ENCODE data around the gene VPS9D1.

Gene VPS9D1

DNA sequence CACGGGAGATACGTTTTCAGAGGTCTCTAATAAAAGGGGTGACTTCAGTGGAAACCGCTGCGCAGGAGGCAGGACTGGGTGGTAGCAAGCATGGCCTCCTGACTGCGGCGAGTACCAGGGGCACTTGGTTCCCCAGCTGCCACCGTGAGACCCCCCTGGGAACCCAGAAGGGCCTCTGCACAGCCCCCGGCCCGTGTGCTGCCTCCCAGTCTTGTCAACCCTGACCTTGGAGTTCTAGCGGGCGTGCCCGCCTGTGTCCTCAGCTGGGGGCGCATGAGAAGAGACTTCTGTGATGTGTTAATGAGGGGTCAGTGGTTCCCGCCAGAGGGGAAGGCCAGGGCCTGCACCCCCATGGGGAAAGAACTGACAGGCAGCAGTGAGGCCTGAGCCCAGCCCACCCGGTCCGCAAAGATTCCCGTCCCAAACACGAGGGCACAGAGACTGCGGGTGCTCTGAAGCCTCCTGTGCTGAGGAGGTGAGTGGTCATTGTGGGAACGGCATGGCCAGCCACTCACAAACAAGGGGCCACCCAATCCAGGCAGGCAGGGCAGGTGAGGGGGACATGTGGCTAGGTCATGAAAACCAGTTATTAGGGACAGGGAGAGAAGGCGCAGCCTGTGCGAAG lies 10.0 kb upstream of the VPS9D1 start:
- Histone ChIP-seq H3K4me1 (ENCODE audit: low read length) (no peaks in the 10 kb centered on the region), H2AFZ (ENCODE audit: low read depth, low read length) (no peak overlapping the region), H3K79me2 (ENCODE audit: low read length) (no peaks in the 10 kb centered on the region), H3K4me3 (ENCODE audit: low read length) (no peak overlapping the region), H3K36me3 (replicated peaks; ENCODE audit: low read depth, low read length) (peaks cover 44% of the 10 kb centered on the region), H3K9ac (ENCODE audit: low read length) (no peak overlapping the region), H3K9me3 (ENCODE audit: insufficient read depth, low read length) (no peaks in the 10 kb centered on the region), H3K4me2 (ENCODE audit: low read length) (no peak overlapping the region), H4K20me1 (ENCODE audit: insufficient read depth, low read length) (no peaks in the 10 kb centered on the region; the same call in 1 of the 2 replicates), H3K27ac (ENCODE audit: low read length) (no peak overlapping the region), H3K27me3 (ENCODE audit: low read depth, low read length) (no peaks in the 10 kb centered on the region)
- TF ChIP-seq, protein P1, sequence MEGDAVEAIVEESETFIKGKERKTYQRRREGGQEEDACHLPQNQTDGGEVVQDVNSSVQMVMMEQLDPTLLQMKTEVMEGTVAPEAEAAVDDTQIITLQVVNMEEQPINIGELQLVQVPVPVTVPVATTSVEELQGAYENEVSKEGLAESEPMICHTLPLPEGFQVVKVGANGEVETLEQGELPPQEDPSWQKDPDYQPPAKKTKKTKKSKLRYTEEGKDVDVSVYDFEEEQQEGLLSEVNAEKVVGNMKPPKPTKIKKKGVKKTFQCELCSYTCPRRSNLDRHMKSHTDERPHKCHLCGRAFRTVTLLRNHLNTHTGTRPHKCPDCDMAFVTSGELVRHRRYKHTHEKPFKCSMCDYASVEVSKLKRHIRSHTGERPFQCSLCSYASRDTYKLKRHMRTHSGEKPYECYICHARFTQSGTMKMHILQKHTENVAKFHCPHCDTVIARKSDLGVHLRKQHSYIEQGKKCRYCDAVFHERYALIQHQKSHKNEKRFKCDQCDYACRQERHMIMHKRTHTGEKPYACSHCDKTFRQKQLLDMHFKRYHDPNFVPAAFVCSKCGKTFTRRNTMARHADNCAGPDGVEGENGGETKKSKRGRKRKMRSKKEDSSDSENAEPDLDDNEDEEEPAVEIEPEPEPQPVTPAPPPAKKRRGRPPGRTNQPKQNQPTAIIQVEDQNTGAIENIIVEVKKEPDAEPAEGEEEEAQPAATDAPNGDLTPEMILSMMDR (IDR thresholded peaks at IDR 0.05; ENCODE audit: low read depth, low read length), result no peak
- TF ChIP-seq EZH2phosphoT487 (IDR thresholded peaks at IDR 0.05; ENCODE audit: low read depth), result no peak

DNA sequence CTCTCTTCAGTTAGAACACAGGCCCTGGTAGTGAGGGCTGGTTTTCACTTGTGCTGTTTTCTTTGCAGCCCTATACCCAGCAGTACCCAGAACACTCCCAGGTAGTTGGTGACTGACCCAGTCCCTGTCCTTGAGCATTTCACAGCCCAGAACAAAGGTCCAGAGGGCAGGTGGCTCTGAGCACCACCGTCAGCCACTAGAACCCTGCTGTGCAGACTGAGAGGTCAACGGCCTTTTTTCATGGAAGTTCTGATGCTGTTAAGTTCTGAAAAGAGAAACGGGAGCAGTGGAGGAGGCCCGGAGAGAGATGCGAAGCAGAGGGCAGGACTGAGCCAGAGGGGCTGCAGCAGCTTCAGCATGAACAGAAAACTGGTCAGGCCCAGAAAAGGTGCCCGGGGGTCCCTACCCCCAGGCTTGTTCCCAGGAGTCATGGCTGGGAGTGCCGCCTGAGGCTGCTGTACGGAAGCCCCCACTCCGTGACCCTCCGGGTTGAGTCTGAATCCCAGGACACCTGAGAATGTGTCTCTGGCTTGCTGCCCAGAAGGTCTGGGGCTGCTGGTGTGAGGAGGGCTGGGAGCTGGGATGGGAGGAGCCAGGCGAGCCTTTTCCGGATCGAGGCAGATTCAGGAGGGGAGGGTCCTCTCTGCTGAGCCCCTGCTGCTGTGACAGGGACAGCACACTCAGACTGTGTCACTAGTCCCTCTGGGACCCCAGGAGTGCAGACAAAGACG lies 9.3 kb upstream of the VPS9D1 start:
- H3K9me3 ChIP-seq (ENCODE audit: insufficient read depth, low read length), result no peaks in the 10 kb centered on the region
- no peaks in the 10 kb centered on the region for H3K4me1 ChIP-seq (ENCODE audit: low read length)
- TF ChIP-seq, protein P1 (IDR thresholded peaks at IDR 0.05; ENCODE audit: low read depth, low read length), result no peak
- no peak for TF ChIP-seq EZH2phosphoT487 (IDR thresholded peaks at IDR 0.05; ENCODE audit: low read depth)
- H3K9ac ChIP-seq (ENCODE audit: low read length), result no peak overlapping the region
- H3K36me3 ChIP-seq (replicated peaks; ENCODE audit: low read depth, low read length), result peaks cover 38% of the 10 kb centered on the region
- no peaks in the 10 kb centered on the region; the same call in 1 of the 2 replicates for H4K20me1 ChIP-seq (ENCODE audit: insufficient read depth, low read length)
- no peaks in the 10 kb centered on the region for H3K79me2 ChIP-seq (ENCODE audit: low read length)
- no peak overlapping the region for H2AFZ ChIP-seq (ENCODE audit: low read depth, low read length)
- no peak overlapping the region for H3K4me3 ChIP-seq (ENCODE audit: low read length)
- no peak overlapping the region for H3K4me2 ChIP-seq (ENCODE audit: low read length)
- H3K27me3 ChIP-seq (ENCODE audit: low read depth, low read length), result no peaks in the 10 kb centered on the region
- no peak overlapping the region for H3K27ac ChIP-seq (ENCODE audit: low read length)

DNA sequence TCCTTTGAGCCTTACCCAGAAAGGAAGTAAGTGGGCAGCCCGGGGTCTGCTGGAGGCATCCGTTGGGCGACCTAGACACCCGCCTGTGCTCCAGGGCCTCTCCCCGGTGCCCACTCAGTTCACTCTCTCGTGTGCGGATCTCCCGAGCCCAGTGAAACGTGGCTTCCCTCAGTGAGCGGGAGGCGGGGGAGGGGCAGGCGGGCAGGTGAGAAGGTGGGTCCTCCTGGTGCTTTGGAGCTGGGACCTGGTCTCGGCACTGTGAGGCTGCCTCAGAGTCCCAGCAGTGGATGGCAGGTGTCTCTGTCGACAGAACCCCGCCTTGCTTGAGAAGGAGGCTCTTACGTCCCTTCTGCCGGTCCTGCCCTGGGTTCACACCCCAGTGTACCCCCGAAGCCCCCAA lies 8.6 kb upstream of the VPS9D1 start:
- Histone ChIP-seq H3K27me3 (ENCODE audit: low read depth, low read length) (no peaks in the 10 kb centered on the region), H3K4me3 (ENCODE audit: low read length) (no peak overlapping the region), H2AFZ (ENCODE audit: low read depth, low read length) (no peak overlapping the region), H3K4me1 (ENCODE audit: low read length) (no peaks in the 10 kb centered on the region), H4K20me1 (ENCODE audit: insufficient read depth, low read length) (no peaks in the 10 kb centered on the region; the same call in 1 of the 2 replicates), H3K27ac (ENCODE audit: low read length) (no peak overlapping the region), H3K36me3 (replicated peaks; ENCODE audit: low read depth, low read length) (peaks cover 31% of the 10 kb centered on the region), H3K9ac (ENCODE audit: low read length) (no peak overlapping the region), H3K9me3 (ENCODE audit: insufficient read depth, low read length) (no peaks in the 10 kb centered on the region), H3K4me2 (ENCODE audit: low read length) (no peak overlapping the region), H3K79me2 (ENCODE audit: low read length) (no peaks in the 10 kb centered on the region)
- TF ChIP-seq, protein P1 (IDR thresholded peaks at IDR 0.05; ENCODE audit: low read depth, low read length), result no peak
- TF ChIP-seq EZH2phosphoT487 (IDR thresholded peaks at IDR 0.05; ENCODE audit: low read depth), result no peak

DNA sequence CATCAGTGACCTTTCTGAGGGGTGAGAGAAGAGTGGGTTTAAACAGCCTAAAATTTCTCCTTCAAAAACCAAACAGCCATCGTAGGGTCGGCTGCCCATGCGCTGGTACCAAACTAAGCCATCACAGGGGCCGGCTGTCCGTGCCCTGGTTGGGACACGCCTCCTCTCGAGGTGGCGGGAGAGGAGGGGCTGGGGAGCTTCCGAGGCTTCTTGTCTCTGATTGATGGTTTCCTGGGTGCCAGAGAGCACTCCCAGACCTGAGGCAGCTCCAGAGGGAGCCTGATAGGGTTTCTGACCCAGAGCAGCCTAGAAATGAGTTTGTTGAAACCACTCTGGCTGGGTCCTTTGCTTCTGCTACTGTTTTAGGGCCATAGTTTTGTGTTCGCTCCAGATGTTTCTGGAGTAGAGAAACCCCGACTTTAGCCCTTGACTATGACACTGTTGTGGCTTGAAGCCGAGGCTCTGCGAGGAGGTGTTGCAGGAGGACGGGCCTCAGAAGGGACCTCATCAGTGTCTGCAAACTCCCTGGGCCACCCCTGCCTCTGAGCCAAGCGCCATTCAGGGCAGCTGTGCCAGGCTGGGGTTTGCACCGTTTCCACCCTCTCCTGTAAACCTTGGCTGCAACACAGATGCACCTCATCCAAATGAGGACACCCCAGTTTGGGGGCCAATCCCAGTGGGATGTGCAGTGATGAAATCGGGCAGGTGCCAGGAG lies 6.9 kb upstream of the VPS9D1 start:
- H3K9me3 ChIP-seq (ENCODE audit: insufficient read depth, low read length), result no peaks in the 10 kb centered on the region
- peaks cover 2% of the 10 kb centered on the region; the same call in 1 of the 2 replicates for H3K79me2 ChIP-seq (ENCODE audit: low read length)
- no peak overlapping the region for H3K9ac ChIP-seq (ENCODE audit: low read length)
- H3K4me3 ChIP-seq (ENCODE audit: low read length), result no peak overlapping the region
- H2AFZ ChIP-seq (ENCODE audit: low read depth, low read length), result no peak overlapping the region
- no peaks in the 10 kb centered on the region for H3K27me3 ChIP-seq (ENCODE audit: low read depth, low read length)
- TF ChIP-seq, protein P1 (IDR thresholded peaks at IDR 0.05; ENCODE audit: low read depth, low read length), result no peak
- no peak for TF ChIP-seq EZH2phosphoT487 (IDR thresholded peaks at IDR 0.05; ENCODE audit: low read depth)
- peaks cover 32% of the 10 kb centered on the region for H3K36me3 ChIP-seq (replicated peaks; ENCODE audit: low read depth, low read length)
- no peak overlapping the region for H3K27ac ChIP-seq (ENCODE audit: low read length)
- no peak overlapping the region for H3K4me2 ChIP-seq (ENCODE audit: low read length)
- peaks cover 16% of the 10 kb centered on the region for H4K20me1 ChIP-seq (ENCODE audit: insufficient read depth, low read length)
- peaks cover 5% of the 10 kb centered on the region for H3K4me1 ChIP-seq (ENCODE audit: low read length)
